HCT116 (cell line): ENCODE data around the gene PRKCH. TPM values are rescaled to one million over a fixed set of nuclear protein-coding genes. Genes with fewer than 3 reads are reported as not detected.
"Not testable (repeated sequence)": the region's sequence is repeated elsewhere in the genome, so short reads cannot be mapped to it uniquely, and the experiment has no call there.

Experiments
- ATAC-seq: fragments of 200-7000 bp; cut with Tn5 transposase; 2 replicates; pipeline ENCODE4 v1.9.1; 2020; ENCODE audit warnings: mild to moderate bottlenecking, moderate library complexity
- BruUV-seq: library from RNA; stranded (reverse); fragments of 400-500 nt; replicated peaks from 2 replicates; lab custom pipeline; 2021; lab: Mats Ljungman, UMichigan
- CTCF ChIA-PET: fragments of 300-600 bp; sonication (Branson Sonifier 250); formaldehyde crosslinking; loops from one replicate; lab custom pipeline; 2021; ENCODE audit warnings: antibody characterized with exemption; lab: Charles Lee
- POLR2A ChIA-PET: fragments of 300-600, 350-600 bp; sonication (Branson Sonifier 250); formaldehyde crosslinking; loops from one replicate; lab custom pipeline; 2021; ENCODE audit warnings: antibody characterized with exemption; lab: Charles Lee
- RAD21 ChIA-PET, 2 experiments: fragments of 300-600 bp; sonication (Branson Sonifier 250); formaldehyde crosslinking; loops; one replicate each; lab custom pipeline; 2023; ENCODE audit warnings: low total read pairs in 2 of 2; ENCODE audit not compliant: uncharacterized antibody in 2 of 2, unreplicated experiment in 2 of 2, low non-redundant PET in 1 of 2; lab: Charles Lee
- DNase-seq: peaks from one replicate; pipeline ENCODE4 v3.0.0-alpha.2; 2010; ENCODE audit warnings: low read depth, low spot score
- H2AFZ ChIP-seq: fragments of 200-600 bp; shearing (Covaris generic), sonication (generic); 2 replicates; pipeline ENCODE4 v1.6.1; 2017; ENCODE audit warnings: low read depth, mixed run types, mixed read lengths, antibody characterized with exemption, low read length; ENCODE audit not compliant: poor library complexity, severe bottlenecking
- H3K27ac ChIP-seq: 2 replicates; pipeline ENCODE4 v1.5.1; 2012; ENCODE audit warnings: low read depth, low read length
- H3K27me3 ChIP-seq: fragments of 200-600 bp; sonication (generic); 2 replicates; pipeline ENCODE4 v1.6.1; 2016; ENCODE audit warnings: mixed run types, low read length, mixed read lengths; ENCODE audit not compliant: insufficient read depth
- H3K36me3 ChIP-seq, 2 experiments: fragments of 200-500 bp in 1 of 2; fragments of 200-600 bp in 1 of 2; sonication (Bioruptor generic) in 1 of 2; sonication (generic) in 1 of 2; 2 replicates each; pipeline versions ENCODE4 v1.5.1 to v1.6.1; 2014 to 2016; ENCODE audit warnings: low read length in 2 of 2, inconsistent platforms in 1 of 2, mixed read lengths in 1 of 2, mixed run types in 1 of 2; ENCODE audit not compliant: insufficient read depth in 2 of 2, control insufficient read depth in 1 of 2
- H3K4me1 ChIP-seq, 2 experiments: fragments of 200-600 bp in 1 of 2; sonication (generic) in 1 of 2; 2 replicates each; pipeline versions ENCODE4 v1.5.1 to v1.6.1; 2012 to 2017; ENCODE audit warnings: low read length in 2 of 2, inconsistent platforms in 1 of 2, mild to moderate bottlenecking in 1 of 2, mixed read lengths in 1 of 2, mixed run types in 1 of 2, moderate library complexity in 1 of 2; ENCODE audit not compliant: insufficient read depth in 2 of 2, control insufficient read depth in 1 of 2
- H3K4me2 ChIP-seq: fragments of 200-600 bp; sonication (generic); 2 replicates; pipeline ENCODE4 v1.6.1; 2017; ENCODE audit warnings: mixed run types, low read length, mixed read lengths
- H3K4me3 ChIP-seq, 2 experiments: fragments of 200-600 bp in 1 of 2; sonication (generic) in 1 of 2; replicated peaks in 1 of 2; 2 replicates each; pipeline ENCODE4 v1.5.1; 2011 to 2016; ENCODE audit warnings: low read length in 2 of 2, control low read depth in 1 of 2, low read depth in 1 of 2, mild to moderate bottlenecking in 1 of 2, mixed read lengths in 1 of 2, mixed run types in 1 of 2
- H3K79me2 ChIP-seq: fragments of 200-600 bp; sonication (generic); 2 replicates; pipeline ENCODE4 v1.6.1; 2017; ENCODE audit warnings: mild to moderate bottlenecking, mixed run types, low read length, moderate library complexity, mixed read lengths; ENCODE audit not compliant: insufficient read depth
- H3K9ac ChIP-seq: fragments of 200-600 bp; sonication (generic); 2 replicates; pipeline ENCODE4 v1.6.1; 2016; ENCODE audit warnings: low read length, mixed read lengths
- H3K9me2 ChIP-seq: fragments of 200-600 bp; sonication (generic), shearing (Covaris generic); 2 replicates; pipeline ENCODE4 v1.6.1; 2017; ENCODE audit warnings: mixed run types, mild to moderate bottlenecking, moderate library complexity; ENCODE audit not compliant: insufficient read depth
- H3K9me3 ChIP-seq, 2 experiments: fragments of 200-500 bp in 1 of 2; fragments of 200-600 bp in 1 of 2; sonication (Bioruptor generic) in 1 of 2; sonication (generic) in 1 of 2; 2 replicates each; pipeline ENCODE4 v1.6.1; 2014 to 2017; ENCODE audit warnings: low read length in 2 of 2, mixed read lengths in 2 of 2, inconsistent platforms in 1 of 2, low read depth in 1 of 2, mild to moderate bottlenecking in 1 of 2, mixed run types in 1 of 2, moderate library complexity in 1 of 2; ENCODE audit not compliant: control insufficient read depth in 1 of 2, insufficient read depth in 1 of 2
- H4K20me1 ChIP-seq: fragments of 200-600 bp; sonication (generic), shearing (Covaris generic); 2 replicates; pipeline ENCODE4 v1.6.1; 2017; ENCODE audit warnings: mixed run types, mild to moderate bottlenecking, moderate library complexity; ENCODE audit not compliant: insufficient read depth
- JUND ChIP-seq: IDR thresholded peaks from 2 replicates; pipeline ENCODE4 v1.6.1; 2012
- TCF7L2 ChIP-seq: IDR thresholded peaks from 2 replicates; pipeline ENCODE4 v1.7.0; 2011; ENCODE audit warnings: borderline replicate concordance, inconsistent platforms; ENCODE audit not compliant: insufficient read depth, insufficient read length; ENCODE audit errors: extremely low read depth
- ZNF274 ChIP-seq: fragments of 200-500 bp; sonication (Bioruptor generic); IDR thresholded peaks from 2 replicates; pipeline ENCODE4 v1.6.1; 2014; ENCODE audit warnings: mild to moderate bottlenecking, low read depth, low read length, inconsistent platforms
- intact Hi-C: fragments of 100-400 bp; cut with micrococcal nuclease; formaldehyde crosslinking; loops from 2 replicates; pipeline ENCODE4 v1.10.0; 2022
- total RNA-seq: library from RNA; stranded (reverse); gene quantifications from one replicate; pipeline ENCODE4 v1.2.1, GENCODE V29; 2021; ENCODE audit not compliant: unreplicated experiment

The PRKCH gene
- total RNA-seq, 1 experiment from 2014 or later, result 16.6 TPM

DNA sequence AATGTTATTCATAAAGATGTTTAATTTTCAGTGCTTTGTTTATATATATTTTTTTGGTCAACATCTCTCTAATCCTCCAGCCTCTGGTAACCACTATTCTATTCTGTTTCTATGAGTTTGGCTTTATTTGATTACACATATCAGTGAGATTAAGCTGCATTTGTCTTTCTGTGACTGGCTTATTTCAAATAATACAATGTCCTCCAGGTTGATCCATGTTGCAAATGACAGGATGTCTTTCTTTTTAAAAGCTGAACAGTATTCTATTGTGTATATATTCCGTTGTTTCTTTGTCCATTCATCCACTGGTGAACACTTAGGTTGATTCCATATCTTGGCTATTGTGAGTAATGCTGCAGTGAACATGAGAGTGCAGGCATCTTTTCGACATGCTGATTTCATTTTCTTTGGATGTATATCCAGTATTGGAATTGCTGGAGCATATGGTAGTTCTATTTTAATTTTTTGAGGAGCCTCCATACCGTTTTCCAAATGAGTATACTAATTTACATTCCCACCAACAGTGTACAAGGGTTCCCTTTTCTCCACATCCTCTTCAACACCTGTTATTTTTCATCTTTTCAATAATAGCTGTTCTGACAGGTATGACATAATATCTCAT is 142.4 kb downstream of the PRKCH start:
- no peaks in the 10 kb centered on the region for H3K9me3 ChIP-seq
- H2AFZ ChIP-seq, result no peak overlapping the region
- H3K4me3 ChIP-seq, result no peak overlapping the region
- no peaks in the 10 kb centered on the region for H3K27me3 ChIP-seq
- H4K20me1 ChIP-seq, result no peaks in the 10 kb centered on the region
- H3K79me2 ChIP-seq, result no peaks in the 10 kb centered on the region
- no peaks in the 10 kb centered on the region for H3K9me2 ChIP-seq
- no TSS peak for BruUV-seq
- TF ChIP-seq JUND, result no peak
- no peak for TF ChIP-seq ZNF274
- TF ChIP-seq TCF7L2, result no peak
- ChIA-PET CTCF (interaction anchor here (1.2 kb wide), 1 partner anchor 374 kb away, joined by 5 read pairs; no protein-coding TSS in a partner anchor), POLR2A (no interaction called here), RAD21 (no interaction called here)
- no peak overlapping the region for H3K4me2 ChIP-seq
- H3K27ac ChIP-seq, result no peak overlapping the region
- H3K36me3 ChIP-seq, result no peaks in the 10 kb centered on the region
- DNase-seq, result no peak
- intact Hi-C loops, result no loop called here
- no peak overlapping the region for H3K9ac ChIP-seq
- ATAC-seq, result no peak
- peaks cover 0 to 7% of the 10 kb centered on the region in 2 experiments; a peak in 2 of 4 replicates for H3K4me1 ChIP-seq

- H3K79me2 ChIP-seq, DNase-seq, POLR2A ChIA-PET, H3K9ac ChIP-seq, H3K4me3 ChIP-seq, BruUV-seq, H3K4me2 ChIP-seq, H3K36me3 ChIP-seq, H3K4me1 ChIP-seq, intact Hi-C loops, H3K9me2 ChIP-seq, H3K27me3 ChIP-seq, H2AFZ ChIP-seq, H3K9me3 ChIP-seq, RAD21 ChIA-PET, ATAC-seq, H3K27ac ChIP-seq, H4K20me1 ChIP-seq: not testable (repeated sequence)
- CTCF ChIA-PET, result interaction anchor here (0.7 to 1.2 kb wide), 2 partner anchors 12 to 373 kb away, joined by 3 to 5 read pairs; no protein-coding TSS in a partner anchor
Observed at GRCh38 chr14:61464539-61465320, 143.4 kb downstream of the PRKCH start.
